ENCODE data around the gene ST6GALNAC3.
"Not testable (repeated sequence)": the region's sequence is repeated elsewhere in the genome, so short reads cannot be mapped to it uniquely, and the experiment has no call there.

The ST6GALNAC3 gene

DNA sequence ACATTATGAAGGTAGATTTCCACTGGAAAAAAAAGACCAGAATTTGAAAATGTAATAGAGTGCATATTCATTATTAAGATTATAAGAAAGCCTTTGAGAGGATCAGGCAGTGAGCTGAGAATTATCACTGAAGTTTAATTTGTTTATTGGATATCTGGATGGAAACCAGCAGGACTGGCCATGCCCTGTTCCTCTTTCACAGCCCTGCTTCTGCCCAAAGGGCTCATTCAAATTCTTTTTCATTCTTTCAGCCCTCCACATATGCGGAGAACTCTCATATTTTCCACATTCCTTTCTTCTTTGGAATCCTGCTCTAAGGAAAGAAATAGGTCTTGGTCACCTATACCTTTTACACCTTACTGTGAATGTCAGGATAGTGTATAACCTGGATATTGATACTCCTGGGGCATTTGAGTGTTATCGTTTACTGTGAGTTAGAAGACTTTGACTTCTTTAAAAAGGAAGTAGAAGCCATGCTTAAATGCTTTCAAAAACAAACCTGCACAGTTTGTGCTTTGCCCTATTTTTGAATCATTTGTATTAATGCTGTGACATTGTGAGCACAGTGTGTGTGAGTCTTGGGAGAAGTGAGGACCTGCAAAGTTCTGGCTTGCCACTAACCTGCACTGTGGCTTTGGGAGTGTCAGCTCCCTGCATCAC is 35.5 kb downstream of the ST6GALNAC3 start:
- DNase-seq, result no peak

DNA sequence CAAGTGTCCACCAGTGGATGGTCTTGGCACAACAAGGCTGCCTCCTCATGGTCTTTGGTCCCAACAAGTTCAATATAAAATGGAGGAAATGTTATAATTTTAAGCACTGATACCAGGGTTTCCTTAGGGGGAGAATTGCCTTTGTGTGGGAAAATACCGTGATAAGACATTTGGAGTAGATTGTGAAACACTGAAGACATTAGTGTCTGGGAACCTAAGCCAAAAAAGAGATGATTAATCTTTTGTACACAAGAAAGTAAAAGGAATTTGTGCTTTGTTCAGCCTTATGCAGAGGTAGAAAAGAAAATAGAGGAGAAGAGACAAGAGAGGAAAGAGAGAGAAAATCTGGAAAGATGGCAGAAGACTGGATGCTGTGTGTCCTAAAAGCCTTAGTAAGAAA is 36.1 kb downstream of the ST6GALNAC3 start:
- no peak for DNase-seq

DNA sequence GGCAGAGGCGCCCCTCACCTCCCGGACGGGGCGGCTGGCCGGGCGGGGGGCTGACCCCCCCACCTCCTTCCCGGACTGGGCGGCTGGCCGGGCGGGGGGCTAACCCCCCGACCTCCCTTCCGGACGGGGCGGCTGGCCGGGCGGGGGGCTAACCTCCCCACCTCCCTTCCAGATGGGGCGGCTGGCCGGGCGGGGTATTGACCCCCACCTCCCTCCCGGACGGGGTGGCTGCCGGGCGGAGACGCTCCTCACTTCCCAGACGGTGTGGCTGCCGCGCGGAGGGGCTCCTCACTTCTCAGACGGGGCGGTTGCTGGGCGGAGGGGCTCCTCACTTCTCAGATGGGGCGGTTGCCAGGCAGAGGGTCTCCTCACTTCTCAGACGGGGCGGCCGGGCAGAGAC is 37.8 kb downstream of the ST6GALNAC3 start:
- DNase-seq, result not testable (repeated sequence)

DNA sequence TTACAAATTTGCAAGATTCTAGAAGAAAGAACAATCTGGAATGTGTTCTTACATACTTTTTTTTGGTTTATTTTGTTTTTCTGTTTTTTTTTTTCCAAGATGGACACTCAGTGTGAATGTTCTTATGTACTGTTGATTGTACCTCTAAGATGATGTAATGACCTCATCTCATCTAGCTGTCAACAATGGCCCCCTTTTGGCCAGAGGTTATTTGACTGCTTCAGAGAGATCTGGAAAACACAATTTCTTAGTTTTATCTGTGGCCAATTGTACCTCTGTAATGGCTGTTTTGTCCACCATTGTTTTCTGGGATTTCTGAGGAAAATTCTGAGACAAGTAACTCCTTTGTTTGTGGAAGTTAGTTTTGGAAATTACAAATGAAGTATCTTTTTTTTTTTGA is 38.9 kb downstream of the ST6GALNAC3 start:
- DNase-seq, result no peak

DNA sequence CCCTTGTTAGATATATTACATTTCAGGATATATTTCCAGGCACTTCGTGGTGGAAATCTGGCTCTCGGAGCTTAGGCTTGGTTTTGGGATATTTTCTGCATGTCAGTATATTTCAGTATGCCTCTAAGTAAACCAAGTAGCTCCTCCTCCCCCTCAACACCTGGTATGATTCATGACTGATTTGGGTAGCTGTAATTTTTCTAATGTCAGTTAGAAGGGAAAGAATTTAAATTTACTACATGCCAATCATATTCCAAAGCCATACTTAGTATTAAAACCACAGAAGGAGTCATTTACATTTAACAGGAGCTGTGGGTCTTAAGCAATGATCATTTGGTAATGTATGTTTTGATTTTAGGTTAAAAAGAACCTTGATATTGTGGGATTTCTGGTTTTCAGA is 40.6 kb downstream of the ST6GALNAC3 start:
- no peak for DNase-seq

DNA sequence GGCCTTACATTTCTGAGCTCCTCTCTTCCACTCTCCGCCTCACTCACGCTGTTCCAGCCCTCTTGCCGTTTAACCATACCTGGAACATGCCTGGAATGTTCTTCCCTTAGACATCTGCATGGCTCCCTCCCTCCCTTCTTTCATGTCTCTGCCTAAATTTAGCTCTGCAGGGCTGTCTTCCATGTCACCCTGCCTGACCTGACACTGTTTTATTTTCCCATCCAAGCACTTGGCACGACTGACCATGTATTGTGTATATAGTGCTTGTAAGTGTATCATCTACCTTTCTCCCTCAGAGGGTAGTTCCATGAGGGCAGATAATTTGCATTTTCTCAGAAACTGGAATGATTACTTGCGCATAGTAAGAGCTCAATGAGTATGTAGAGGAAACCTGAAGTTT is 47.3 kb downstream of the ST6GALNAC3 start:
- no peak for DNase-seq

DNA sequence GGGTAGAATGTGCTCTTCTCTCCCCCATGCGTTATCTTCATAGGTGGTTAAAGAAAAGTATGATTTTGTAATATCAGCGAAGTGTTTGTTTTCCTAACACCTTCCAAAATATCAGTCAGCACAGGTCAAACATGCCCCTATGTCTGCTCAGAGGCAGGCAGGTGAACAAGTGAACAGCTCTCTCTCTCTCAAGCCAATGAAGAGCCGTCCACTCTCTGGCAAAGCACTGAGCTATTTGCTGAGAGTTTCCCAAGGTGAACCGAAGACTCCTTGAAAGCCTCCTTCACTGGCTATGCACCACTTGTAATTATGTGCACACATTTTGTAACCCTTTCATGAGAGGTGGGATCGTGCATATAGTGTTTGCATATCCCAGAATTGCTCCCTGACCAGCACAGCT is 47.7 kb downstream of the ST6GALNAC3 start:
- DNase-seq, result no peak

DNA sequence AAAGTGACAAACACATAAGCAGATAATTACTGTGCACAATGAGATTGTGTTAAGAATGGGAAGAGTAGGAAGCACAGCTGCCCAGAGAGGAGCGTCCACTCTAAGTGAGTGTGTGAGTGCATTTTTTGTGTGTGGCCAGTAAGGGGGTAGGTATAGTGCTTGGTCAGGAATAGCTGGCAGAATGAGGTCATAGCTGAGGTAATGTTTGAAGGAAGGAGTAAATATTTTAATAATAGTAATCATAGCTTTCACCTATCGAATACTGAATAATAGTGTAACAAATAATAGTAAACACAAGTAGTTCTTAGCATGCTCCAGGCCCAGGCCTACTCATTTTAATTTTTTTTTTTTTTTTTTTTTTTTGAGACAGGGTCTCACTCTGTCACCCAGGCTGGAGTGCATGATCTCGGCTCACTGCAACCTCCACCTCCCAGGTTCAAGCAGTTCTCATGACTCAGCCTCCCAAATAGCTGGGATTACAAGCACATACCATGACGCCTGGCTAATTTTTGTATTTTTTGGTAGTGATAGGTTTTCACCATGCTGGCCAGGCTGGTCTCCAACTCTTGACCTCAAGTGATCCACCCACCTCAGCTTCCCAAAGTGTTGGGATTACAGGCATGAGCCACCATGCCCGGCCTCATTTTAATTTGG is 49.0 kb downstream of the ST6GALNAC3 start:
- DNase-seq, result not testable (repeated sequence)

DNA sequence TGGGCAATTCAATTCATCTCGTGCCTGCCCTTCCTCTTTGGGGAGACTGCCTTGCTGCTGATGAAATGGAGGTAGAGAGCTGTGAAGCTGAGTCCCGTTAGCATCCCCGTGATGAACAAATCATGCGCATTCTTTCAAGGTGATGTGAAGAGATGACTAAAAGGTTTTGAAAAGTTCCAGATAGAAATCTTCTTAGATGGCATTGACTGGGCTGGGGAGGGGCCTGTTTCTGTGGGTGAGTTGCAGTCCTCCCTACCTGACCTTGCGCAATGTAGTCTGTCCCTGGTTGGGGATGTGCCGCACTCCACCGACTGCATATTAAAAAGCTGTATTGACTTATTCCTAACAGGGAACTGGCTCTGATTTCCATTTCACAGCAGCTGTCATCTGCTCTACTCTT is 49.6 kb downstream of the ST6GALNAC3 start:
- DNase-seq, result peak; percentile 58

DNA sequence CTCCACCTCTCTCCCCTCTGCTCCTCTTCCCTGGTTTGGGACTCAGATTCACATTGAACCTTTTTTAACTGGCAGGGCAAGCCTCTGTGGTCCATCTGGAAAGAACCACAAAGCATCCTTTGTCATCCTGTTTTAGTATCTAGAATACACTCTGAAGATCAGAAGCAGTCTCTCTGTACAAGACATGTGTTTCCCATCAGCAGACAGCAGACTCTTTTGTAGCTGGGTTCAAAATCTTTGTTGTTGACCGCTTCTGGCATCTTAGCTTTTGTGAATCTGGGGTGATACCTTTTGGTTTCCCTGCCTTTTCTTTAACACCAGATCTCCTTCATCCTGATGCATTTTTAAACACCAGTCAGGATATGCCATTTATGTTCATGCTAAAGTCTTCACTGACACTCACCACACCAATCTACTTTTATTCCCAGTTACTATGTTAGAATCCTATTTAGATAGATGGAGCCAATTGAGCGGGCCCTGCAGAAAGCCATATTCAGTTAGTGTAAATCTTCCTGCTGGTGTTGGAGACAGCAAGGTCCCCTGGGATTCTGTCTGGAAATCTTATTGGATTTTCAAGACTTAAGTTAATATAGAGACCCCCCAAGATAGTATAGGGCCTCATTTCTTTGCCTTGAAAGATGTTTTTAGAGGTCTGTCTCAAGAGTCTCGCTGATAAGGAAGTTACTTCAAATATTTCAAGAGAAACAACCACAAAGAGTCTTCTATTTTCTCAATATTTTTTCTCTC is 51.1 kb downstream of the ST6GALNAC3 start:
- no peak for DNase-seq

DNA sequence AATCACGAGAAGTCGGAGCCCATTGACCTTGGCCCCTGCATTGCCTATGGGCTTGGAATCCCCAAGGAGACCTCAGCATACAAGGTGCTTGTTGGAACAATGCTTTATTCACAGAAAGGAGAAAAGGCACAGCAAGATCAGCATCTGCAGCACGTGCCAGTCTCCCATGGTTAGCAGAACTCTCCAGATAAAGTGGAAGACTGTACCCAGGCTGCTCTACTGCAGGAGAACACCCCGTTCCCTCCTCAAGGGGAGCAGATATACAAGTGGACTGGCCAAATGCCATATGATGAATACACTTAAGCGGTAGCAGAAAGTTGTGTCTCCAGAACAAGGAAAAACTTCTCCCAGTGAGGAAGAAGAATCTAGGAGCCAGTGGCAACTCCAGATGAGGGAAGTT is 53.5 kb downstream of the ST6GALNAC3 start:
- no peak for DNase-seq

DNA sequence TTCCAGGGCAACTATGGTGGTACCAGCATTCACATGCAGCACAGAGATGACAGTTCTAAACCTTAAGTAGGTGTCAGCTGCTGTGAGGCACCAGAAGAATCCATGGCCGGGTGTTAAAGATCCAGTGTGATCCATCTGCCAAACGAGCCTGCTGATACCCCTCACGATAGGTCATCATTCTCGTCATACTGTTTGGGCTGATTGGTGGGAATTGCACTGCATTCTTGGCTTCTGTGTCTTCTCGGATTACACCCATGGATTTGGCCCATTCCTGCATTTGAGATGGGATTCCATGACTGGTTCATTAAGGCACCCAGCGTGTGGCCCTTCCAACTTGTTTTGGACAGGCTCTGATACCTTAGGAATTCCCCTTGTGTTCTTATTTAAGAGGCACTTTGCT is 55.2 kb downstream of the ST6GALNAC3 start:
- DNase-seq, result no peak

DNA sequence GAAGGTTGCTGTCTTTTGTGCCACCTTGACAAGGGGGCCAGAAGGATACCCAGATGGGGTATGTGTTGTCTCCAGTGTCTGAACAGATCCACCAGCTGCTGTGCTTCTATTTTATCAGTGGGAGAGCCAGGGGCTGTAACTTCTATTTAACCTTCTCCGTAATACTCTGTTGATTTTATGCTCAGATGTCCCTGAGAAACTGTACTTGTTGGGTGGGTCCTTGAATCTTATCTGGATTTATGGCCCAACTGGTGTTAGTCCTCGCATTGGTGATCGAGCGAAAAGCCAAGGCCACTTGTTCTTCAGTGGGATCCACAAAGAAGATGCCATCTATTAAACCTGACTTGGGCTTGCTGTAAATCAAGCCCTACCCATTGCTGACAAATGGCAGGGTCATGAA is 56.4 kb downstream of the ST6GALNAC3 start:
- no peak for DNase-seq

DNA sequence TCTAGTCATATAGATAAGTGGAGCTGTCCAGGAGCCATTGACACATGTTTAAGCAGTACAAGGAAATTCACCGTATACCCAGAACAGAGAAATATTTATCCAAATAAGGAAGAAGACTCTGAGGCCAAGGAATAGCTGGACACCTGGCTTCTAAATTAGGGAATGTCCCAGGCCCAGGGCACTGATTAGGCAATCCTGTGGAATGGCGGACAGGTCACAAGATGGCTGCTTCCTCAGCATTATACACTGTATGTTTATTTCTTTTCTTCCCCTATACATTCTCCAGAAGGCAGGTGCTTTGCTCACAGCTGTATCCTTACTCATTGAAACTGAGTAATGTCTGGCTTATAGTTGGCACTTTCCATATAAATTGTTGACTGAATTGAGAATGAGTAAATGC is 59.4 kb downstream of the ST6GALNAC3 start:
- DNase-seq, result no peak

DNA sequence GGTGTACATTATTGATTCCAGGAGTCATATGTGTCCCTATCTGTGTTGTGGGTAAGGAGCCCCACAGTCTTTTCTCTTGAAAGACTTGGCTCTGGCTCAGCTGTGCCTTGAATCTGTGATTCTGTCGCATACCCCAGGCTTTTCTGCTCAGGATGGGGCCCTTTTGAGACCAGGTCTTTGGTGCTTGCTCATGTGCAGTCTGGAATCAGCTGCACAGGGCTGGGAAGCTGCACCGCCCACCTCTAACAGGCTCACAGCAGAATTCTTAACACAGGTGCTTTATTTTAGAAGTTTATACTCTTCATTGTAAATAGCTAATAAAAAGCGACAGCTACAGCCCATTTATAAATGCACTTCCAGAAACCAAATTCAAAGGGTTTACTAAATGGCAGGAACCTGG is 61.3 kb downstream of the ST6GALNAC3 start:
- no peak for DNase-seq

DNA sequence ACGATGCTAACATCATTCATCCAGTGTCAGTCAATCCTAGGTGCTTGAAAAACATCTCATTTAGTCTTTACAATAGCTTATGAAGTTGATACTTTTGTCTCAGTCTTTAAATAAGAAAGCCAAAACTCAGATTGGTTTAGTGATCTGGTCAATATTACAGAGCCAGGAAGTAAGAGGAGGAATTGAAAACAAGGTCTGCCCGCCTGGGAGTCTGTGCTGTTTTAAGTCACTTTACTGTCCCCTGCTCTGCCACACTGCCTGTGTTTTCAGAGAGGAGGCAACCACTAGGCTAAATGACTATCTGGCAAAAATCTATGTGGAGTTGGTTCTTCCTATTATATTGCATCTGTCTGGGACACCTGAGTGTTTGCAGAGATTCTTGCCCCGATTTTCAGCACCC is 62.3 kb downstream of the ST6GALNAC3 start:
- no peak for DNase-seq

DNA sequence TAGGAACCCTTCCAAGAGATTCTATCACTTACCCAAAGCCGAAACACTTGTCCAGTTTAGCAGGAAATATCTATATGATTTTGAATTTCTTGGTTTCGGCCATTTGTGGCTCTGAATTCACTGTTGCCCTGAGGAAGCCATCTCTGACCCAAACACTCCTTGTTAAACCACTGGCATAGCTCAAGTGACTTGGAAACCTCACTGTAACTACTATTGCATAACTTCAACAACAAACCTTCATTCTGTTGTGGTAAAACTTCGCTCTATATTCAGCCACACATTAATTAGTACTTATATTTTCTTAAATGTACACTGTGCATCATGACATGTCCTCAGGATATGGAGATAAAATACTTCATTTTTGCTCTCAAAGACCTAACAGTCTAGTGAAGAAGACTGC is 63.2 kb downstream of the ST6GALNAC3 start:
- no peak for DNase-seq

DNA sequence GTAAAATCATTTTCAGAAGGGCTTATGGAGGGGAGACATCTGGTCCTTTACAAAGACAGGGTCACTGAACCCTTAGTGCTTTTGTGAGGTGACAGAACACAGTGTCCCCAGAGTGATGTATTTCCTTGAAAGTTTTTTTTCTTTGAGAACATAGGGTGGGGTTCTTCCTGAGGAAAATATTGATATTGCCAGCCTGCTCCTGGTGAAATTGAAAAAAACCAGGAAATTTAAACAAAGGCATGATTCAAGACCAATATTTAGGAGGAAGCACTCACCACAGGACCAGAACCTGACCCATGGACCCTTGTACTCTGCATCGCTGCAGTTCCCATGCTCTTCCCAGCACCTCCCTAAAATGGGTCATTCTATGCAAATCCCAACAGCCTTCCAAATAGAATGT is 63.7 kb downstream of the ST6GALNAC3 start:
- no peak for DNase-seq

DNA sequence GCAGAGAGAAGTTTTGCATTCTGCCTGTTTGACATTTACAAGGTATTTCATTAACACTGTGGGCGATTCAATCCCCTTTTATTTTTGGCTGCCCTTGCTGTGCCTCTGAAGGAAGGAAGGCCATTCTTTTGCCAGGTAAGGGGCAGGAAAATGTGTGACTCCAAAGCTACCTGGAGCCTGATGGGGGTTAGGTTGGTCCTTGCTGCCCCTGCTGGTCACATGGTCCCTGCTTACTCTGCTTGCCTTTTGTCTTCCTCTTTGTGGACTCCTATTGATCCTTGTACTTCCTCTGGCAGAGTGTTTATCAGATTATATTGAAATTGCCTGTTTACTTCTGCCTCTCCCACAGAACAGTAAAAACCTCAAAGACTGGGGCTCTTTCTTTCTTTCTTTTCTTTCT is 65.7 kb downstream of the ST6GALNAC3 start:
- no peak for DNase-seq

DNA sequence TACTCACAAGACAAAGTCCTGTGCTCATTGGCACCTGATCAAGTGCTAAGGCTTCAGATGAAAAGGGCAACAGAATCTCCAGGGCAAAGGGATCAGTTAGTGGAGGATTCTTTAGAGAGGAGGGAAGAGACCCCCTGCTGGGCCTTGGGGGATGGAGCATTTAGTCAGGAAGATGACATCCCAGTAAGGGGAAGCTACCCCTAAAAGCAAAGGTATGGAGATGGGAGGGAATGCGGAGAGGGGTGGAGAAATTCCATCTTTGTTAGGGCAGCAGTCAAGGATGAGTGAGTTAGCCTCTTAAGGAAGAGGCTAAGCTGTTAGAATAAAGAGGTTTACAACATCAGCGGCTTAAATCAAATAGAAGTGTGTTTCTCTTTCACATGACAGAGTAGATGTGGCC is 67.4 kb downstream of the ST6GALNAC3 start:
- no peak for DNase-seq

DNA sequence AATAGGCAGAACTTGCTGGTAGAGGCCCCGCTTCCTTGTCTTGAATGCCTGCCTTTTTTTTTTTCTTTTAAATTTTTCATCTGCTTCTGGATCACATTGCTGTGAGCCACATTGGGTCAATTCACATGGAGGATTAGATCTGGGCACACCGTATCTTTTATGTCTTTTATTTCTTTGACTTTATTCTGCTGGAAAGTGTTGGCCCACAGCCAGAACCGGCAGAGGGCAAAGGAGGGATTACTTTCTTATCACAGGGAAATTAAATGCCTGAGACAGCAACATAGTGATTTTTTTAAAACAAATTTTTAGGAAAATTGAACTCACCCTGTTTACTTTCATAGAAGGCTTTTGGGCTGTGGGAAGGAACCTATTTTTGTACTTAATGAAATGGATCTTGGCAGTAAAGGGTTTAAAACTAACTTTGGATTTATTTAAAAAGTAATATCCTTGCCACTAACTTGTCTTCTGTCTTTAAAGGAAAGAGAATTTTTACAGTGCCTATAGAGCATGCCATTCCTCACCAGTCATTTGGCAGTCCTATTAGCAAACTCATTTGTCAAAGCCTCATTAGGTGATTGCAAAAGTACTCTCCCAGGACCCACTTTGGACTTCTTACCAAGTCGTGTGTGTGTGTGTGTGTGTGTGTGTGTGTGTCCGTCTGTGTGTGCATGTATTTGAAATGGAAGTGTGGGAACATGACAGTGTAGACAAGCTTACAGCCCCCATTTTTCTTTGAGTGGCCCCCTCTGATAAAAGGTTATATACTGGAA is 68.4 kb downstream of the ST6GALNAC3 start:
- no peak for DNase-seq

DNA sequence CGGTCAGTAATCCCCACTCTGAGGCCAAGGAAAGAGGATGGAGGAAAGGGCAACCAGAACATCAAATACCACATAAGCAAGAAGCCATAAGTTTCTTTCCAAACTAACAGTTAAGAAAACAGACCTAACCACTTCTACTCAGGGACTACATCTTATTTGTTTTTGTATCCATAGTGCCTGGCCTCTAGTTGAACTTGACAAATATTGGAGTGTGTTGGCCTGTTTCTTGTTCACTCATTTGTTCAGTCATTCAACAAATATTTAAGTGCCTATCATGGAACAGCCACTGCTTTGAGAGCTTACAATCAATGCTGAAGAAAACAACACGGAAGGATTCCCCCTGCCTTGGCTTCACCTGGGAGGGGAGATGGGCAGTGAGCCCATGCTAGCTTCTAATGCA is 69.7 kb downstream of the ST6GALNAC3 start:
- DNase-seq, result no peak

DNA sequence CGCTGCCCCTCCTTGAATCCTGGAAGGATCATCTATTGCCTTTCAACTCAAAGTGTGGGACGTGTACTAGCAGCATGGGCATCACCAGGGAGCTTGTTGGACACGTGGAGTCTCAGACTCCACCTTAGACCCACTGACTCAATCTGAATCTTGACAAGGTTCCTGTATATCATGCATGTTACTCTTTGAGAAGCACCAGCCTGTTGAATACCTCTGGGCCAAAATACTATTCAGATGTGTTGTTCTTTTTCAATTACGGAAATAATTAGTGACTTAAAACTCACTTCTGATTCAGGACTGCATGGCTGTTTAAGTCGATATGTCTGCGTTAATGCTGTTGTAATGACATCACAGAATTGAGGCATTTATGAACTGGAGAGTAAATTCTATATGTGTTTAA is 70.8 kb downstream of the ST6GALNAC3 start:
- DNase-seq, result no peak

DNA sequence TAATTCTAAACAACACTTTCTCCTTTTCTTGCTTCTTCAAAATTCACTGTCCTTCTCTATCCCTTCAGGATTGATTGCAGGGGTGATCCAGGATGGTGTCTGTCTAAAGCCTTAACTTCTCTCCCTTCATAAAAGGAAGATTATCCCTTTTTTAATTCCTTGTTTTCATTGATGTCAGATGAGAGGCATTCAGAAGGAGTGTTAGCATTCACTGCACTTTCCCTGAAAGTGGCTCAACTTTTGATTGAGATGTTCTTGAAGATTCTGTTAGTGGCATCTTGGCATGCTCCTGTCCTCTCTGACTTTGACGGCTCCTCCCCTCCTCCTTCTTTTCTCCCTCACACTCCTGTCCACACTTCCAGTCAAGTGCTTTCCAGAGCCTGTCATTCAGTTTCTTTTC is 71.6 kb downstream of the ST6GALNAC3 start:
- no peak for DNase-seq
